Lower leg skin (tissue), 4 donors: ENCODE results near the gene SSH3. TPM values are rescaled to one million over a fixed set of nuclear protein-coding genes. Genes with fewer than 3 reads are reported as not detected.
A peak's percentile ranks its signal among the peaks of the same experiment; 100 is the strongest.
"Not testable (repeated sequence)": the region's sequence is repeated elsewhere in the genome, so short reads cannot be mapped to it uniquely, and the experiment has no call there.

Experiments used
- DNase-seq, 2 donors: peaks; one replicate each; pipeline ENCODE4 v3.0.0-alpha.2; 2019; ENCODE audit warnings: low spot score in 2 of 2
- H3K4me3 ChIP-seq: fragments of 200-600 bp; sonication (generic); 2 replicates; pipeline ENCODE4 v1.5.1; 2017; ENCODE audit warnings: mild to moderate bottlenecking, low read depth; ENCODE audit not compliant: poor library complexity, severe bottlenecking
- CTCF ChIP-seq, 3 donors: fragments of 450-650 bp; IDR thresholded peaks; one replicate each; pipeline ENCODE4 v1.5.1; 2016; ENCODE audit warnings: antibody characterized with exemption in 3 of 3, mild to moderate bottlenecking in 3 of 3, moderate library complexity in 2 of 3
- POLR2A ChIP-seq, 2 donors: fragments of 450-650 bp; IDR thresholded peaks; one replicate each; pipeline ENCODE4 v1.6.1; 2016 to 2017; ENCODE audit warnings: antibody characterized with exemption in 2 of 2, mild to moderate bottlenecking in 1 of 2, moderate library complexity in 1 of 2
- WGBS, 2 donors: methylation state at CpG; one replicate each; pipeline ENCODE4 v1.1.5; 2018; 5-methylcytosine and 5-hydroxymethylcytosine counted together
- intact Hi-C: fragments of 100-400 bp; cut with DNase I; formaldehyde crosslinking; loops from one replicate; pipeline ENCODE4 v1.15.0; 2023; ENCODE audit warnings: low total_unique reads
- total RNA-seq, 4 donors: library from RNA; depleted of rRNA; stranded (reverse); fragments of >200 nt; gene quantifications; one replicate each; pipeline ENCODE4 v1.1.0, GENCODE V29; 2016

The SSH3 gene
- total RNA-seq, 4 donors from 2014 or later, result 58.6 to 71.0 (median 62.0) TPM

DNA sequence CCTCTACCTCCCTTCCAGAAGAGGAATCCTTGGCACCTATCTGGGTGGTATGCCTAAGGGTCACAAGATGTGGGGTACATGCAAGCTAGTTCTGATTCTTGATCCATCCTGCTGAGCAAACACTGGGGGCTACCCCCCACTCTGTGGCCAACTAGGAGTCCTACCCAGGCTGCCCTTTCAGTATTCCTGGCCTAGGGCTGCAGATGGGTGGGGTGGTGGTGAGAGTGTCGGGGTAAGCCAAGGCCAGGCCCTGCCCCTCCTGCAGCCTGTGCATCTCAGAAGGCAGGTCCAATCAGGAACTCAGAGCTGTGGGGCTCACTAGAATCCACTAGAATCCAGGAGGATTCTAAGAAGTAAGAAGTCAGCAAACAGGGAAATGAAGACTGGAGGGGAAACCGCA is 10.9 kb downstream of the SSH3 start:
- 58 to 64% methylated on average over 2 of the region's 2 CpGs for WGBS, 2 donors
- TF ChIP-seq POLR2A (IDR thresholded peaks at IDR 0.05) (no peak), CTCF (IDR thresholded peaks at IDR 0.05) (no peak)
- H3K4me3 ChIP-seq, result no peak overlapping the region
- DNase-seq, result peak in 1 of 2 donors; percentile 82
- intact Hi-C loops, result loop anchor here (2.0 kb wide), 1 partner anchor 51 kb away; no protein-coding TSS in a partner anchor

DNA sequence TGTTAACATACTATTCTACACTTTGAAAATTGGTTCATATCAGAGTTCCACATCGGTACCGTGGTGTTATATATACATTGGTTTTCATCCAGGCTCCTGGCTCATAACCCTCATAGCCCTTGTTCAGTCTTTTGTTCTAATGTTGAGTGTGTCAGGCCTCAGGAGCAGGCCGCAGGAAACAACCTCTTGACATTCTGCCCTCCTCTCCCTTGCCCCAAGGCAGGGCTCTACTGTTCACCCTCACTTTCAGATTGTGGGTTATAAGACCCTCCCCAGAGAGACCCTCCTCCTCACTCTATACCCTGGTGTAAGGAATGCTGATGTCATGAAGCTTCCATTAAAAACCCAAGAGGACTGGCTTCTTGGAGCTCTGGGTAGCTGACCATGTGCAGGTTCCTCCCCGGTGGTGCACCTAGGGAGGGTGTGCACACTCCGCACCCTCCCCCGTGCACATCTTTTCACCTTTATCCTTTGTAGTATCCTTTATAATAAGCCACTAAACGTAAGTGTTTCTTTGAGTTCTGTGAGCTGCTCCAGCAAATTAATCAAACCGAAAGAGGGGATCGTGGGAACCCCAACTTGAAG is 12.1 kb downstream of the SSH3 start:
- DNase-seq, result peak in 1 of 2 donors; percentile 62
- 80% methylated on average over 9 of the region's 9 CpGs for WGBS, 2 donors
- H3K4me3 ChIP-seq, result no peak overlapping the region
- TF ChIP-seq CTCF (IDR thresholded peaks at IDR 0.05) (no peak), POLR2A (IDR thresholded peaks at IDR 0.05) (no peak)
- intact Hi-C loops, result loop anchor here (2.0 kb wide), 1 partner anchor 53 kb away; no protein-coding TSS in a partner anchor

- H3K4me3 ChIP-seq, result peak overlapping the region; percentile 66
- intact Hi-C loops, result no loop called here
- no peak for TF ChIP-seq CTCF (IDR thresholded peaks at IDR 0.05)
- TF ChIP-seq POLR2A (IDR thresholded peaks at IDR 0.05), result no peak
- WGBS, 2 donors, result 0% methylated on average over 10 of the region's 10 CpGs
- DNase-seq, result no peak
Measured at GRCh38 chr11:67316882-67317204, 13.5 kb downstream of the SSH3 start.

DNA sequence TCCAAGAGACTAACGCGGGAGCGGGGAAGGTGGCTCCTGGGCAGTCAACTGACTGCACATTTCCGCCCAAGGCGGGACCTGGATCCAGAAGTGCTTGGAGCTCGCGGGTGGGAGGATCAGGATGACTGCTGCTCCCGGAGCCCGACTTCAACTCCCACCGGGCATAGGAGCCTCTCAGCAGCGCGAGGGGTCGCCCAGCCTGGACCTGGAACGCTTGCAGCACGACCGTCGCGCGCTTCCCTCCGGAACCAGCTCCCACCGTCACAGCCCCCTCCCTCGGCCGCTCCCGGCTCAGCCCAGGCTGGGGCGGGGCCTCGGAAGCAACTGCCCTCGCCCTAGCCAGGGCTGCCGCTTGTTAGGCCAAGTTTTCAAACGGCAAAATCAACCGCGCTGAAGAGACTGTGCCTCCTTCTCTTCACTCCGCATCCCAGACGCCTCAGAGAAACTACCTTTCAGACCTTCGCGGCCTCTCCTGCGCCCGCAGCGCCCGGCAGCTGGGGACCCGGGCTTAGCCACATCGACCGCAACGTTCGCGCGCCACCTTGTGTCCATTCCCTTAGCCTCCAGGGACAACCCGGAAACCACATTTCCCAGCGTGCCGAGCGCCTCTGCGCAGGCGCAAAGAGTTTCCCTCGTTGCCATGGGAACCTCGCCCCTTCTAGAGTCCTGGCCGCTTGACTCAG is 14.0 kb downstream of the SSH3 start:
- 0 to 1% methylated on average over 34 to 43 of the region's 55 CpGs for WGBS, 2 donors
- intact Hi-C loops, result no loop called here
- TF ChIP-seq CTCF (IDR thresholded peaks at IDR 0.05) (peak in 2 of 3 donors; percentile 41 to 96), POLR2A (IDR thresholded peaks at IDR 0.05) (no peak)
- H3K4me3 ChIP-seq, result peak overlapping the region; percentile 66
- peak; percentile 95 to 99 for DNase-seq

DNA sequence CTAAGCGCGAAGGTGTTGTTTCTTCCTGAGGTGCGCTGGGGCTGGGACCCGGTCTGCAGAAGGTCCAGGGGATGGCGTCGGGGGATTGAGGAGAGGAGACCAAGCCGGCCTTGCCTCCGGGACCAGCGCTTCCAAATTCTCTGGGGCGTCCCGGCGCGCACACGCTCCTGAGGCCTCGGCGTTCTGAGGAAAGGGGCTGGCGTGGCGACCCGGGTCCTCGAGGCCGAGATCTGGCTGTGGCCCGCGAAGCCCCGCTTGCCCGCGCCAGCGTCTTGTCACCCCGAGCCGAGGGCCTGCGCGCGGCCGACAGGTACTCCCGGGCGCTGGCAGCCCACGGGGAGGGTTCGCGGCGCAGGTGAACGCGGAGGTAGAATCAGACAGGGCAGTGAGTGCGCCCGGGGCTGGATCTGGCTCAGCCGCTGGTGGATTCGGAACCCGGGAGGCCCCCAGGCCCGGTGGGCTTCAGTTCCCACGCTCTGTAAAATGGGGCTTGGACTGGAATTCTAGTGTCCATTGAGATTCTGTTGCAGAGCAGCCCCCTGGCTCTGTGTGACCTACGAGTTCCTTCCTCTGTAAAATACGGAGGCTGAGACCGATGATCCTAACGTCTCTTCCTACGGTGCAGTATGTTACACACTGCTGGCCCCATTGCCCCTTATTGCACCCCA is 14.7 kb downstream of the SSH3 start:
- H3K4me3 ChIP-seq, result peak overlapping the region; percentile 66
- TF ChIP-seq POLR2A (IDR thresholded peaks at IDR 0.05) (no peak), CTCF (IDR thresholded peaks at IDR 0.05) (no peak)
- intact Hi-C loops, result no loop called here
- DNase-seq, result no peak
- whole genome bisulfite sequencing, 2 donors, result 1 to 2% methylated on average over 12 to 53 of the region's 53 CpGs

- WGBS, 2 donors, result 93 to 95% methylated on average over 12 of the region's 12 CpGs
- H3K4me3 ChIP-seq, intact Hi-C loops: not testable (repeated sequence)
- DNase-seq, result peak in 1 of 2 donors; percentile 68
Measured at GRCh38 chr11:67318876-67319275, 15.5 kb downstream of the SSH3 start.
